Measurements from ENCODE around the gene PNPLA1.

Gene PNPLA1

DNA sequence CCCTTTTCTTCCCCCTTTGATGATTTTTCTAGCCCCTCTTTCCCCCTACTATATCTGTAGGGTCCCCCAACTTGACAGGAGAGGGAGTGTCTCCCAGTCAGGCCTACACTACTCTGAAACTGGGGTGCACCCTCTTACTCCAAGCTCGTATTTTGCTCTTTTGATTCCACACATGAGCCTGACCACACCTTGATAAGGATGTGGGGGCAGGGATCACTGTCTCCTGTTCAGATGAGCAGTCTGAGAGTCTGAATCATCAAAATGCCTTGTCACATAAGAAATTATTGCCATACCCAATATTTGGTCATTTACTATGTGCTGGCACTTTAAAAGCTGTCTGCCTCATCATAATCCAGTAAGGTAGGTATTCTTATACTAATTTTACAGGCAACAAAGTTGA, 15.9 kb downstream of the PNPLA1 start:
- no peak for DNase-seq

DNA sequence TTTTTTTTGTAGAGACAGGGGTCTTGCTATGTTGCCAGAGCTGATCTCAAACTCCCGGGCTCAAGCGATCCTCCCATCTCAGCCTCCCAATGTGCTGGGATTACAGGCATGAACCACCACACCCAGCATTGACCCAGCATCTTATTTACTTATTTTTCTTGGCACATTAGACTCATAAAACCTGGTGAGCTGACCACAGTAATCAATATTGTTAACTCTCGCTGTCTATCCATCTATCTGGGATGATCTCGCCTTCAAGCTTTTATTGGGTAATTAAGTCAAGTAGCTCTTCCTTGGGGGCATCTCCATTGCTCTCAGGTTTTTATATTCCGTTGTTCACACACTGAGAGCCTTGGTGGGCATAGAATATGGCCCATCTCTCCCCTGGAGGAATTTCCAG, 17.0 kb downstream of the PNPLA1 start:
- DNase-seq, result no peak

DNA sequence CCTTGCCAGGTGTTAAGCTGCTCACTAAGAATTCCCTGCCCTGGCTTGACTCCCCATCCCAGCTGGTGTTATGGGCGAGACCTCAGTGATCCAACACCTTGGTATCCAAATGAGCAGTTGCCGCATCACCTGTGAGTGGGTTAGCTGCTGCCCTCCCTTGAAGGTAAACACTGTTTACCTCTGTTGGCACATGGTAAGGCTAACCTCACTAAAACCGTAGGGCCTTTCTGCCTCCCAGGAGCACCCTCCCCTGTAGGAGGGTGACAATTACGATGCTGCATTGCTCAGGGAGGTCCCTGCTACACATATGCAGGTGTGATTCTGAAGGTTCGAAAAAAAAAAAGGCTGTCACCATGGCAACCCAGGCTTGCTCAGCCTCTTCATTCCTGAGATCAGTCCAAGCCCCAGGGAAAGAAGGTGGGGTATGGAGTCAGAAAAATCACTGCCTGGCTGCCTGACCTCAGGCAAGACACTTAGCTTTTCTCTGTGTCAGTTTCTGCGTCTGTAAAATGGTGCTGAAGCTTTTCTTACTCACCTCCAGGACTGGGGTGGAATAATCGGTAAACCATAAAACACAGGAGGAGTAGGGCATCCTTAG, 19.5 kb downstream of the PNPLA1 start:
- no peak for DNase-seq

DNA sequence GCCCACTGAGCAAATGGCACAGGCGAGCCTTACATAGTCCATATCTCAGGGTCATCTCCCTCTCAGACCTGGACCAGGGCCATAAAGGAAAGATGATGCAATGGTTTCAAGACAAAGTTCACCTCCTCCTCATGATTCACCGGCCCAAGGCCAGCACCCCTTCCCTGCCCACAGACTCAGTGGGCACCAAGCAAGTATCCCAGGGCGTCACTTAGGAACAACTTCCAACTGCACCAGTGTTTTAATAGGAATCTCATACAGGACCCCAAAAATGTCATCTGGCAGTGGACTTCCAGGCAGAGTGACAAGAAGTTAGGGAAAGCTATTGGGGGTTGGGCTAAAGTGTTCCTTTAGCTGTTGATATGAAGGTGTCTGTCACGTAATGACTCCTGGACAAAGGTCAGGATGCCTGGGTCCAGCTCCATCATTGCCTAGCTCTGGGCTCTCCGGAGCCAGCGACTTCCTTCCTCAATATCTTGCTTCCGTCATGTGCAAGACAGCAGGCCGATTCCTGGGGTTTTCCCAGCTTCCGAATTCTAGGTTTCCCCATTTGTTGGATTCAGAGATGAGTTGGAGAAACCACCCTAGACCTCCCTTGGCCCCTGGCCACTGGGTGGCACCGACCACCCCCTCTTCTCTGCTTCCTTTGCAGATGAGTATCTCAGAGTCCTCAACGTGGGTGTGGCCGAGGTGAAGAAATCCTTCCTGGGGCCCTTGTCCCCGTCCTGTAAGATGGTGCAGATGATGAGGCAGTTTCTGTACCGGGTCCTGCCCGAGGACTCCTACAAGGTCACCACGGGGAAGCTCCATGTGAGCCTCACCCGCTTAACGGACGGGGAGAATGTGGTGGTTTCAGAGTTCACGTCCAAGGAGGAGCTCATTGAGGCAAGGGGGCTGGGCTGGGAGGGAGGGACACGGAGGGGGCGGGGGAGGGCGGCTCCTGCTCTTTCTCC, 21.1 kb downstream of the PNPLA1 start:
- DNase-seq, result no peak

DNA sequence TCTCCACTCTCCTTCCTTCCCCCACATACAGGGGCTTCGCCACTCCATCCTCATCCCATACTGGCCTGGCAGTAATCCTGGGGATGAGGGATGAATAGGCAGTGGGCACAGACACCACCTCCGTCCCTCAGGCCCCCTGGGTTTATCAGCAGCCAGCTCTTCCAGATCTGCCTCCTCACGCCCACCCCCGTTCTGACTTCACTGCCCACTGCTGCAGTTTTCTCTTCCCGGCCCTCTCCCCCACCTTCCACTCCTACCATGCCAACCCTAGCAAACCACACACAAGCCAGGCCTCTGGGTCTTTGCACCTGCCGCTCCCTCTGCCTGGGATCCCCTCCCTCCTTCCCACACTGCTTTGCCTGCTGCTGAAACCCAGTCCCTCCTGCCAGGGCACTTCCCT, 22.3 kb downstream of the PNPLA1 start:
- no peak for DNase-seq

DNA sequence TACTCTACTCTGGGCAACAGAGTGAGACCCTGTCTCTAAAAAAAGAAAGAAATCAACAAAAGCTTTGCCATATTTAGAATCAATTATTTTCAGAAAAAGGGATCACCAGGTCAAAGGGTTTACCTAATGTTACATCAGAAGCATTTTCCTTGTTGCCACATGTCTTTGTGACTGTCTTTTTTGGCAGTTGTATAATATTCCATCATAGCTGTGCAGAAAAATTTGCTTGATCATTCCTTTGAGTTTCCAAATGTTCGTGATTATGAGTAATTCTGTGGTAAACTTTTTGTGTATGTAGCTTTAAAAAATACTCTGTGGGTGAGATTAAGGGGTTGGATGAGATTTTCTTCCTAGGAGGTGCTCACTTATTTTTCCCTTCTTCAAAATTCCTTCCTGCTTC, 26.4 kb downstream of the PNPLA1 start:
- DNase-seq, result no peak

DNA sequence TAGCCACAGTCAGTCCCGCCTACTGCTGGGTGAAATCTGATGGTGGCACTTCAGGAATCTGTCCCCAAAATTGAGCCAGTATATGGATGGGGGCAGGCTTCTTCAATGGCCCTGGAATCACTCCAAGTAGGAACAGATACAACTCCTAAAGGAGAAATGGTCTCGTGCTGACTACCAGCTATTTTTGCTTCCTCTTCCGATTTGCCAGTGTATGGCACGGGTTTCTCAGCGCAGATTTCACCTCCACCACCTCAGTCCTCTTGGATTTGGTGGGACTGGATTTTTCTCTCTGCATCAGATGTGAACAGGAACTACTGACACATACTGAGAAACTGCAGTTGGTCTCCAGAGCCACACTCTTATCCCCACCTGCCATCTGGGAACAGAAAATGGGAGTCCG, 27.2 kb downstream of the PNPLA1 start:
- no peak for DNase-seq

DNA sequence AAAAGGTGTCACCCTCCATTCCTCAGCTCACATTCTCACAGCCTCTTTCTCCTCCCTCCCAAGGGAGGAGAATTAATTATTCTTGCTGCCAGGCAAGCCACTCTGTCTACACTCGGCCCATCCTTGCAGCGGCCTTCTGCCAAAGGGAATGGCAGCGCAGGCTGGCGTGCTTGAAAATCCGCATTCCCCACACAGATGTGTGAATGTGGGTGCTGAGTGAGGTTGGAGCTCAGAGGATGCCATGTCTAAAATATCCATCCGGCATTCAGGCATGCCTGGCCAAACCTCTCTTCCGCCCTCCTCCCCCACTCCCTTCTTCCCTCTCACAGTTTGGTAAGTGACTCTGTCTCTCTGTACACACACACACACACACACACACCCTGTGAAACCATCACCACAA, 27.7 kb downstream of the PNPLA1 start:
- DNase-seq, result no peak

DNA sequence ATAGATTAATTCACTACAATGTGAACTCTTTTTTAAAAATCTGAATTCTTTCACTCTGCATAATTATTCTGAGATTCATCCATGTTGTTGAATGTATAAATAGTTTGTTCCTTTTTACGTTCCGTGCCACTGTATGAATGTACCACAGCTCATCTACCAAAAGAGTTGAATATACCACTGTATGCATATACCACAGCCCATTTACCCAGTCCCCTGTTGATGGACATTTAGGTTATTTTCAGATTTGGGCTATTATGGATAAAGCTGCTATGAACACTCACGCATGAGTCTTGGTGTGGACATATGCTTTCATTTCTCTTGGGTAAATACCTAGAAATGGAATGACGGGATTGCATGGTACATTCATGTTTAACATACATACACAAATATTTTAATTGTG, 28.2 kb downstream of the PNPLA1 start:
- no peak for DNase-seq

DNA sequence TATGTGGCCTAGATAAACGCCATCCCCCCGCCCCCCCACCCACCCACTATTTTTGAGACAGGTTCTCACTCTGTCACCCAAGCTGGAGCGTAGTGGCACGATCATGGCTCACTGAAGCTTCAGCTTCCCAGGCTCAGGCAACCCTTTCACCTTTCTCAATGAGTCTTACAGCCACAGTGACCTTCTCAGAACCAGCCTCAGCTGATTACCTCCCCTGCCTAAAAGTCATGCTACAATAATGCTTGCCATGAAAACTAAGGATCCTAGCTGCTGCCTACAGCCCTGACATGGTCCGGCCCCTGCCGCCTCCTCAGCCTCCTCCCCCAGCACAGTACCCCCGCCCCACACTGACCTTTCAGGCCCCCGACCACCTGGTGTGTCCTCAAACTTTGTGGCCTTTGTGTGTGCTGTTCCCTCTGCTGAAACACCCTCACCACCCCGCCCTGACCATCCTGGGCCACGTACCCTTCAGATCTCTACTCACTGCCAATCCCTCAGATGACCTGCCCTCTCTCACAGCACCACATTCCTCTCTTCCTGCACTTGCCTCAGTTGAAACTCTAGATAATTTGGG, 31.3 kb downstream of the PNPLA1 start:
- DNase-seq, result no peak

DNA sequence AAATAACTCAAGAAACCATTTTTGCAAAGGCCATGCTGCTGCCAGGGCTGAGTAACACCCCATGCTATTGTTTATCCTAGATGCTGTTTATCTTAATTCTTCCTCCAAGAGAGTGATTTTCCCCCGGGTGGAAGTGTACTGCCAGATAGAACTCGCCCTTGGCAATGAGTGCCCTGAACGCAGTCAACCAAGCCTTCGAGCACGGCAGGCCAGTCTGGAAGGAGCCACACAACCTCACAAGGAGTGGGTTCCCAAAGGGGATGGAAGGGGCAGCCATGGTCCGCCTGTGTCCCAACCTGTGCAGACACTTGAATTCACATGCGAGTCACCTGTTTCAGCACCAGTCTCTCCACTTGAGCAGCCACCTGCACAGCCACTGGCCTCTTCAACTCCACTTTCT, 31.9 kb downstream of the PNPLA1 start:
- no peak for DNase-seq

DNA sequence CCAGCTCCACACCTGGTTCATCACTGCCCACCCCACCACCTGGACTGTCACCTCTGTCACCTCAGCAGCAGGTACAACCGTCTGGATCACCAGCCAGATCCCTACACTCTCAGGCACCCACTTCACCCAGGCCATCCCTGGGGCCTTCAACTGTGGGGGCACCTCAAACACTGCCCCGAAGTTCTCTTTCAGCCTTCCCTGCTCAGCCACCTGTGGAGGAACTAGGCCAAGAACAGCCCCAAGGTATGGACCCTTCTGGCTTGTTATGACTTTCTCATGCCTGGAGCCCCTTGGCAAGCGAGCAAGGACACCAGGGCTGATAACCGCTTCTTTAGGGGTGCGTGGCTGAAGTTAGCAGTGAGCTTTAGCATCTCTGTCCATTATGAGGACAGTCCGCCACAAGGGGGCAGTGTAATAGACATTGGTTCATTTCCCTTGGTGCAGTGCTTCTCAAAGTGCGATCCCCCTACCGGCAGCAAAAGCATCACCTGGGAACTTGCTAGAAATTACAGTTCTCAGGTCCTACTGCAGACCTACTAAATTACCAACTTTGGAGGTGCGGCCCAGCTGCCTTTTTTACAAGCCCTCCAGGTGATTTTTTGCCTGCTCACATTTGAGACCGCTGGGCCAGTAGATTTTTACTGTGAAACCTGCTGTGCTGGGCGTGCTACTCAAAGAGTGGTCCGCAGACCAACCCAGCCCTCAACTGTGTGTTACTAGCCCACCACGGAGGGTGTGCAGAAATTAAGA, 32.5 kb downstream of the PNPLA1 start:
- DNase-seq, result peak; percentile 82

DNA sequence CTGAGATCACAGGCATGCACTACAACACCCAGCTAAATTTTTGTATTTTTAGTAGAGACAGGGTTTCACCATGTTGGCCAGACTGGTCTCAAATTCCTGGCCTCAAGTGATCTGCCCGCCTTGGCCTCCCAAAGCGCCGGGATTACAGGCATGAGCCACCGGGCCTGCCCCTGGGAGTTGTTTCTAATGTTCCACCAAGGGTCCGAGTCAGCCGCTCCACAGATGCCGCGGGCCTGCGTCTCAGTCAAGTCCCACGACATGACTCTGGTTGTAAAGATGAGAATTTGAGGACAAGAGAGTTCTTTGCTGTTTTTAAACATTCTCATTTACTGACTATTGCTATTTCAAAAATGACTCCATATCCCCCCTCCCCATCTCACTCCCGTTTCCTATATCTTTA, 36.0 kb downstream of the PNPLA1 start:
- no peak for DNase-seq

DNA sequence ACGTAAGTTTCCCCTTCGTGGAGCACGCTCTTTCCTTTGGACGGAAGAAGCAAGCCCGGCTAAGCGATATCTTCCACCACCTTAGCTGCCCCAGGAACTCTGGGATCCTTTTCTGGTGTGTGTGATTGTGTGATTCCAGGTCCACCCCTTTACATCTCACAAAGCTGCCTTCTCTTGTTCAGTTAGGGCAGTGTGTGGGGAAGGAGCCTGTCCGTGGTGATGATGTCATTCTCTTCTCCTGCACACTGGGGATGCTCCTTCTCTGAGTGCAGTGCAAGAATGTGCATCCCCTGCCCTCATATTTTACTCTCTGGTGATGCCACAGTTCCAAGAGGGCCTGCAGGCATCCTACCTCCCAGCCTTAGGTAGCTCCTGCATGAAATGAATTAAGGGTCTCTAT, 36.5 kb downstream of the PNPLA1 start:
- no peak for DNase-seq

DNA sequence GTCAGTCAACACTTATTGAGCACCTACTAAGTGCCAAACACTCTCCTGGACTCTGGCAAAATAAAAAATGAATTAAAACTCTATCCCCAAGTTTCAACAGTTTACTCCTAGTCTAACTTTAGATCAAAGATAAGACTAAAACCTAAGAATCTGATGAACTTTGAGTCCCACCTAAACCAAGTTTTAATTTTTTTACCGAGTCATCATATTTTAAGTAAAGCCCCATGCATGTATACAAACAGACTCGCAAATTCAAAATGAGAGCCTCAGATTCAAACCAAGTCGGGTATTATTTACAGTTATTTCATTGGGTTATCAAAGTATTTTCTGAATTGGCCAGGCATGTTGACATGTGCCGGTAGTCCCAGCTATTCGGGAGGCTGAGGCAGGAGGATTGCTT, 38.7 kb downstream of the PNPLA1 start:
- DNase-seq, result no peak

DNA sequence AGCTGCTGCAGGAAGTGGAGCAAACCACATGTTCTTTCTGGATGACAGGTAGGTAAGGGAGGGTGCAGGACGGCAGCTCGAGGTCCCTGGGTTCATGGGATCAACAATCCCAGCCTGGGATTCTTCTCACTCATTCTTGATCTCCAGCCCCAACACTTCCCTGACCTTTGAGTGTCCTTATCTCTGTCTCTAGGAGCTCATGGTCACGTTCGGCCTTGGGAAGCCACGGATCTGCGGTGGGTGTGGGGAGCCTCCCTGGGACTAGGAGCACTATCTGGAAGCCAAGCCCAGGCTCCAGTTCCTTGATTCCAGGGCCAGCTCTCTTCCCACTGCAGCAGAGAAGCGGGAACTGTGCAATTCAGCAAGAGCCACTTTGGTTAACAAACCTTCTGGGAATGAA, 39.3 kb downstream of the PNPLA1 start:
- no peak for DNase-seq

DNA sequence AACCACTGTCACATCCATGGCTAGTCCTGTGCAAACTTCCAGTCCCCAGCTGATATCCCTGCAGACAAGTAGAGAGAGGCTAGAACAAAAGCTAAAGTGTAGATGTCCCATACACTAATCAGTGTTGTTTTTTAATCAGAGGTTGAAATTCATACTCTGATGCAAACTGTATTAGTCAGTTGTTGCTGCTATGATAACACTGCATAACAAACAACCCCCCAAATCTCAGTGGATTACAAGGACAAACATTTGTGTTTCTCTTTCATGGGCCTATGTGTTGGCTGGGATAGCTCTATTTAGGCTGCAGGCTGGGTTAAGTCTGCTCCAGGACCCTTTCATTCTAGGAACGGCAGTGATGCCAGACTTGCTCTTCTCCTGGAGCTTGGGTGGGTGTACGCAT, 40.0 kb downstream of the PNPLA1 start:
- DNase-seq, result no peak

DNA sequence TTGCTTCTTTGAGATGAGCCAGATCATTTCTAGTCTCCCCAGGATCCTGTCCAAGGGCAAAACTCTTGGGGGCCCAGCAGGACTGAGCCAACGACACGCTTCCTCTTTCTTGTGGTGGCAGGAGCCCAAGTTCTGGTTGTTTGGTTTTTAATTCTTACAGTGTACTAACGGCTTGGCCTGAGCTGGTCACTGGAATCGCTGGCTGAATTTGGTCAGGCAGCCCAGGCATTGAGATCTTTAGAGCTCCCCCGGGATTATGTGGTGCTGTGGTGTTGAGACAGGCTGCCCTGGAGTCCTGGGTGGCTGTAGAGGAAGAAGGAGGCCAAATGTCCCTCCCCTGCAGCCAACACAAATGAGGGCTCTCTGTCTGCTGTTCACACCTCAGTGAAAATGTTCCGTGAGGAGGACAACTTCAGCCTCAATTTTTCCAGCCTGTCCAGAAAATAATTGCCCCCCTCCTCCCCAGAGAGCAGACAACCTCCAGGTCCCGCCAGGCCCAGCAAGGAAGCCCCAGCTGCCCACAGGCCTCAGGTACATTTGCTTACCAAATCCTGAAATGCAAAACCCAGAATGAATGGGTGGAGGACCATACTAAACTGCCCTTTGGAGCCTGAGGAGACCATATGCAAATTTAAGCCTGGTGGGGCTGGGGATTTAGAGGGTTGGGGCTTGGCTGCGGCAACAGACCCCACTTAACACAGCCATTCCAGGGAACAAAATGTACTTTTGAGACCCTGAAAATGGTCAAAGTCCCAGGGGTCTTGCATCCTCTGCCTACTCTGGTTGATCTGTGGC, 43.2 kb downstream of the PNPLA1 start:
- DNase-seq, result no peak

DNA sequence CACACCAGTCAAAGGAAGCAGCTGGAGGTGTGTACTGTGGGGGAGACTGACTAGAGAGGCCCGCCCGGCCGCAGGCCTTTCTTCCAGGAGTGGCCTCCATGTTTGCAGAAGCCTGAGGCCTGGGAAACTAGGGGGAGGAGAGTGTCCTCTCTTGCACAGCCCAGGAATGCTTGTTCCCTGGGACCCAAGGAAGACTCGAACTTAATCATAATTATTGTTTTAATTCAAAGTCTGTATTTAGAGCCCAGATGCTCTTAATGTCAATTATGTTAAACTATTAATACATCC, 43.7 kb downstream of the PNPLA1 start:
- no peak for DNase-seq

DNA sequence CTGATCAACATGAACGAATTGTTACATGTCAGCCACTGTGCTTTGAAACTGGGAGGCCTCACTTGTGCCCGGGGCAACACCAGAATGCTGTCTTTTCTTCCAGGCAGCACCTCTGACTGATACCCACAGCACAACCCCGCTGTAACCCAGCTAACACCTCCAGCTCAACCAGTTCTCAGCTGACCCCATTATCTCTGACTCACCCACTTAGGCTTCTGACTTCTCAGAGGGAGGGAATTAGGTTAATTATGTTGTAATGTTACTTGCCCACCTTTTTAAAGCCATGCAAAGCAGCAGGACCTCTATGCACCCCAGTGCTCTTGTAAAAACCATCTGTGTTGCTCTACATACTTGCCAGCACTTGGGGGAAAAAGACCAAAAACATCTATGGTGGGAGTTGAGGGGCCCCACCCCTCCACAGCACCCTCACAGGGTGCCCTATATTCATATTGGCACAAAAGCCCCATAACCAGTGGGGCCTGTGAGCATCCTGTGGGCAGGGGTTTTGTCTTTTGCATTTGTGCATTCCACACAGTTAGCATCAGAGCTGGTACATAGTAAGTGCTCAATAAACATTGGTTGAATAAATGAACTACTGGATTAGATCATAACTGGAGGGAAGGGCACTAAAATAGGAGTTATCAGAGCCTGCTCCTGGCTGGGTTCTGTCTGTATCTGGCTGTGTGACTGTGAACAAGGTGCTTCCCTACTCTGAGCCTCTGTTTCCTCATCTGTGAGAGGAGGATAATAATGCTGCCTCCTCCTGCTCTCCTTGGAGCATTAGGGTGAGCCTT, 44.6 kb downstream of the PNPLA1 start:
- DNase-seq, result no peak

DNA sequence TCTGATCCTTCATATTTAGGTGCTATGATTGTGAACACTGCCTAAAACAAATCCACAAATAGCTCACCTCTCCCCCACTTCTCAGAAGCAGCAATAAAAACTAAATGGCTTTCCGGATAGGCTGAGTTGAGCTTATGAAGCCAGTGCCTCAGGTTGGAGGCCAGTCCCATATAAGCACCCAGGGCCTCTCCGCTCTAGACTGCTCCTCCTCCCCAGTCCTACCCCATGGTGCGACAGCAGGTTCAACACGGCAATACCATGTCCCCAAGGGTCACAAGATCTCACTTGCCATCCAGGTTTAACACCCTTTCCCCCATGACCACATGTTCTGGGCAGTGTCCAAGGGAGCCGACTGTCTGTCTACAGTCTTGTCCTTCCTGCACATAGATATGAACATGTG, 46.1 kb downstream of the PNPLA1 start:
- DNase-seq, result no peak

DNA sequence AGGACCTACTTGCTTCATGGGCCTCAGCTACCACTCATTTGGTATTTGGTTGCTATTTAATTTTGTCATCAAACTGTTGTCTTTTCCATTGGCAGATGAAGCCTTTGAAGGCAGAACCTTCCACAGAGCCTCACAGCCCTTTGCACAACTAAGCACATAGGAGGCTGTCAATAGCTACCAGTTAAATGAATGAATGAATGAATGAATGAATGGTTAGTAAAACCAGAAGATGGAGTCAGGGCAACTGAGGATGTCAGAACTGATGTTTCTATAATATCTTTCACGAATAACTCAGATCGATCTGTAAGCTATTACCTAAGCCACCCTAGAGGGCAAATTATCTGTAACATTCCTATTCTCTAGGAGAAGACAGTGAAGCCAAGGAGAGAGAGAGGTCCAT, 47.8 kb downstream of the PNPLA1 start:
- DNase-seq, result no peak

Measured in midbrain (tissue), 1 donor.